ENCODE data around the gene GRIA4.

DNA sequence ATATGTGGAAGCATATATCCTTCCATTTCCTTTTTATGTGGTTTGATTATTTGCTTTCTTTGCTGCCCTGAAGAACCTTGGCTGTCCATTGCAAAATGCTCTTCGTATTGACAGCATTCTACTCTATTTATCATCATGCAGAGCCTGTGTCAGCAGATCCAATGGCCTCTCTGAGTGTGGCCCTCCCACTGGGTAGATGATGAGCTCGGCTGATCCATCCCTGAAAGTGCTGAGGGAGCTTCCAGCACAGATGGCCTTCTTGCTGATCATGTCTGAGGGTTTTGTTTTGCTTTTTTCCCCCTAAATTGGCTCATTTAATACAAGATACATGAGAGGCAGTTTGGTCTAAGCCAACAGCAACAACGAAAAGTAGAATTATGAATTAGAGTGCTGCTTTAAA, 181.0 kb downstream of the GRIA4 start:
- TF ChIP-seq GABPA (IDR thresholded peaks at IDR 0.05 in 1 of 2, conservative IDR thresholded peaks at IDR 0.05 in 1 of 2) (no peak), ATF3 (IDR thresholded peaks at IDR 0.05) (no peak), CTCF (IDR thresholded peaks at IDR 0.05; ENCODE audit: low read depth, low read length, missing input control) (no peak), YY1 (IDR thresholded peaks at IDR 0.05) (no peak), MAX (IDR thresholded peaks at IDR 0.05) (no peak), TAF1 (conservative IDR thresholded peaks at IDR 0.05) (no peak), HNF4G (IDR thresholded peaks at IDR 0.05) (no peak), EGR1 (IDR thresholded peaks at IDR 0.05; ENCODE audit: low read depth in 2 of 2) (no peak)

Measured in liver (tissue), 3 donors.